ENCODE data around the gene ARMC7. TPM values are rescaled to one million over a fixed set of nuclear protein-coding genes. Genes with fewer than 3 reads are reported as not detected.
A peak's percentile ranks its signal among the peaks of the same experiment; 100 is the strongest.
"Not testable (repeated sequence)": the region's sequence is repeated elsewhere in the genome, so short reads cannot be mapped to it uniquely, and the experiment has no call there.

Gene ARMC7
- total RNA-seq, 1 experiment from 2014 or later: 10.5 TPM

GRCh38 chr17:75124041-75124818, 14.5 kb downstream of the ARMC7 start:
- in situ Hi-C loops (cut with HindIII; ENCODE audit: low sequenced_read_pairs): no loop called here
- no peak for DNase-seq (ENCODE audit: low spot score)

GRCh38 chr17:75124819-75125162, 15.0 kb downstream of the ARMC7 start:
- in situ Hi-C loops (cut with HindIII; ENCODE audit: low sequenced_read_pairs): no loop called here
- DNase-seq (ENCODE audit: low spot score): no peak

- in situ Hi-C loops (cut with HindIII; ENCODE audit: low sequenced_read_pairs): no loop called here
- no peak for DNase-seq (ENCODE audit: low spot score)
Measured at GRCh38 chr17:75125984-75126383, 16.2 kb downstream of the ARMC7 start.

GRCh38 chr17:75126954-75127353, 17.2 kb downstream of the ARMC7 start:
- in situ Hi-C loops (cut with HindIII; ENCODE audit: low sequenced_read_pairs): no loop called here
- DNase-seq (ENCODE audit: low spot score): no peak

- DNase-seq (ENCODE audit: low spot score); in situ Hi-C loops (cut with HindIII; ENCODE audit: low sequenced_read_pairs): not testable (repeated sequence)
Measured at GRCh38 chr17:75127936-75128335, 18.2 kb downstream of the ARMC7 start.

- DNase-seq (ENCODE audit: low spot score): peak; percentile 82
- in situ Hi-C loops (cut with HindIII; ENCODE audit: low sequenced_read_pairs): no loop called here
Measured at GRCh38 chr17:75128694-75129505, 19.1 kb downstream of the ARMC7 start.

GRCh38 chr17:75129576-75129975, 19.8 kb downstream of the ARMC7 start:
- DNase-seq (ENCODE audit: low spot score): no peak
- in situ Hi-C loops (cut with HindIII; ENCODE audit: low sequenced_read_pairs): no loop called here

GRCh38 chr17:75130059-75130631, 20.4 kb downstream of the ARMC7 start:
- in situ Hi-C loops (cut with HindIII; ENCODE audit: low sequenced_read_pairs): no loop called here
- DNase-seq (ENCODE audit: low spot score): peak; percentile 37

- peak; percentile 89 for DNase-seq (ENCODE audit: low spot score)
- in situ Hi-C loops (cut with HindIII; ENCODE audit: low sequenced_read_pairs): no loop called here
Measured at GRCh38 chr17:75130632-75131277, 21.0 kb downstream of the ARMC7 start.

GRCh38 chr17:75131278-75132017, 21.7 kb downstream of the ARMC7 start, which contains the start of gene NT5C:
TSS of gene NT5C (minus strand) at chr17:75131742. CDS start at chr17:75131707, 35 bp downstream.
- peak; percentile 70 for DNase-seq (ENCODE audit: low spot score)
- in situ Hi-C loops (cut with HindIII; ENCODE audit: low sequenced_read_pairs): no loop called here

- in situ Hi-C loops (cut with HindIII; ENCODE audit: low sequenced_read_pairs); DNase-seq (ENCODE audit: low spot score): not testable (repeated sequence)
Measured at GRCh38 chr17:75132018-75133000, 22.5 kb downstream of the ARMC7 start.

GRCh38 chr17:75133001-75133400, 23.2 kb downstream of the ARMC7 start:
- in situ Hi-C loops (cut with HindIII; ENCODE audit: low sequenced_read_pairs): no loop called here
- DNase-seq (ENCODE audit: low spot score): no peak

- DNase-seq (ENCODE audit: low spot score); in situ Hi-C loops (cut with HindIII; ENCODE audit: low sequenced_read_pairs): not testable (repeated sequence)
Measured at GRCh38 chr17:75133607-75134347, 24.0 kb downstream of the ARMC7 start.

- in situ Hi-C loops (cut with HindIII; ENCODE audit: low sequenced_read_pairs): no loop called here
- DNase-seq (ENCODE audit: low spot score): no peak
Measured at GRCh38 chr17:75135452-75135851, 25.7 kb downstream of the ARMC7 start.

GRCh38 chr17:75135946-75136345, 26.2 kb downstream of the ARMC7 start:
- in situ Hi-C loops (cut with HindIII; ENCODE audit: low sequenced_read_pairs): no loop called here
- DNase-seq (ENCODE audit: low spot score): no peak

GRCh38 chr17:75137762-75138161, 28.0 kb downstream of the ARMC7 start:
- in situ Hi-C loops (cut with HindIII; ENCODE audit: low sequenced_read_pairs); DNase-seq (ENCODE audit: low spot score): not testable (repeated sequence)

- no peak for DNase-seq (ENCODE audit: low spot score)
- in situ Hi-C loops (cut with HindIII; ENCODE audit: low sequenced_read_pairs): no loop called here
Measured at GRCh38 chr17:75138519-75138918, 28.8 kb downstream of the ARMC7 start.

Measured in G401 (cell line).